Stimulated activated CD8-positive, alpha-beta memory T cell treated with anti-CD3 and anti-CD28 coated beads, Interleukin-4, amount 100 ng/mL, for 48 hours (primary cell): Measurements from ENCODE around the gene SPINDOC.
"Not testable (repeated sequence)": the region's sequence is repeated elsewhere in the genome, so short reads cannot be mapped to it uniquely, and the experiment has no call there.

Source experiments
- DNase-seq: peaks from one replicate; pipeline ENCODE4 v3.0.0-alpha.2; 2020

Gene SPINDOC

DNA sequence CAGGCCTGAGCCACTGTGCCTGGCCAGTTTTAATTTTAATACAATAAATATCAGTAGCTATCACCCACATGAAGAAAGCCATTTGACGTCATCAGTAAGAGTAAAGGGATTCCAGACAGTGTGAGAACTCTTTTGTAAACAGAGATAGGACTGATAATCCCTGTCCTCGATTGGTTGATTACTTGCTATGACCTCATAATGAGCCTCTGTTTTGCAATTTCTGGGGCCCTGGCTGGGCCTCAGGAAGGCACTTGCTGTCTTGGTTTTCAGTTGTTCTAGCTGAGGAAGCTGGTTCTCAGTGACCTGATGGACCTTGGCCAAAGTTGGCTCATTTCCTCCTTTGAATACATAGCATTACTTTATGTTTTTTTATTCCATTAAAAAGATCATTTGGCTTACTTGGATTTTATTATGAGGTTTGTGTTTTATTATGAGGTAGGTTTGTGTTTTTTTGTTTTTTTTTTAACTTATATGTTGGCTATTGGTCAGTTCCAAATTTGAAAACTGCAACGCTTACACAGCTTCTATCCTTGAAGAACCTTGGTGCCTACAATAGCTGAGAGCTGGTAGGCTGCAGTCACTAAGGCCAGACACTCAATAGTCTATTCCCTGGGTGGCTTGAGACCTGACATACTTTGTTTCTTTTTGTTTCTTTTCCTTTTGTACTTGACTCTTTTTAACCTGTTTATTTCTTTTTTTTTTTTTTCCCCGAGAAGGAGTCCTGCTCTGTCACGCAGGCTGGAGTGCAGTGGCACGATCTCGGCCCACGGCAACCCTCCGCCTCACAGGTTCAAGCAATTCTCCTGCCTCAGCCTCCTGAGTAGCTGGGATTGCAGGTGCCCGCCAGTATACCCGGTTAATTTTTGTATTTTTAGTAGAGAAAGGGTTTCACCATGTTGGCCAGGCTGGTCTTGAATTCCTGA is 45.6 kb downstream of the SPINDOC start:
- no peak for DNase-seq

DNA sequence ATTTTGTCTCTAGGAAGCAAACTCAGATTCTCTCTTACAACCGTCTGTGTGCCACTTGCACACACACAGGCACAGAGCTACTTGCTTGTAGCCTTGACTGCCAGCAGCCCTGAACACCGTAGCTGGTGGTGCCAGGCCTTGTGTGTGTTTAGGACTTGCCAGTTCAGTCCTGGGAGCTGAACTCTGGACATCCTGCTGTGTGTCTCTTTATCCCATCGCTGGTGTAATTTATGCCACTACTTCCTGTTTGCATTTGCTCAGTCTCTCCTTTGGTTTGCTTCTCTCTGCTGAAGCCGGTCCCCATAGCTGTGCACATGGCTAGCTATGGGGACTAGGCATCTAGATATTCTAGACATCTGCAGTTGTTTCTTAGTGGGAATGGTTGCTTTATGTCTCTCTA is 49.7 kb downstream of the SPINDOC start:
- DNase-seq = no peak

DNA sequence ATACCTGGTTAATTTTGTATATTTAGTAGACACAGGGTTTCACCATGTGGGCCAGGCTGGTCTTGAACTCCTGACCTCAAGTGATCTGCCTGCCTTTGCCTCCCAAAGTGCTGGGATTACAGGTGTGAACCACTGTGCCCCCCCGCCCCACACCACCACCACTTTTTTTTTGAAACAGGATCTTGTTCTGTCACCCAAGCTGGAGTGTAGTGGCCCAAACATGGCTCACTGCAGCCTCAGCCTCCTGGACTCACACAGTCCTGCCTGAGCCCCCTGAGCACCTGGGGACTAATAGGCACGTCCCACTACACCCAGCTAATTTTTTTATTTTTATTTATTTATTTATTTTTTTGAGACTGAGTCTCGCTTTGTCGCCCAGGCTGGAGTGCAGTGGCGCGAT is 50.4 kb downstream of the SPINDOC start:
- not testable (repeated sequence) for DNase-seq

DNA sequence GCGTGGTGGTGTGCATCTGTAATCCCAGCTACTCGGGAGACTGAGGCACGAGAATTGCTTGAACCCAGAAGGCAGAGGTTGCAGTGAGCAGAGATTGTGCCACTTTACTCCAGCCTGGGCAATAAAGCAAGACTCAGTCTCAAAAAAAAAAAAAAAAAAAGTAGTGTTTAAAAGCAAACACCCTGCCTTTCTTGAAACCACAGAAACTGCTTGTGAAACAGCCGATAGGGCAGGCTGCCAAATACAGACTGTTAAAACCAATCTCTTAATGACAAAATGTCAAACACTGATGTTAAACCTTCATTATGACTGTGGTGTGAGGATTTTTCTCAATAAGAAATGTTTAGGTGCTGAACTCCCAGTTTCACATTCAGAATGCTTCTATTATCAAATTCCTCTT is 53.0 kb downstream of the SPINDOC start:
- peak; percentile 83 for DNase-seq

DNA sequence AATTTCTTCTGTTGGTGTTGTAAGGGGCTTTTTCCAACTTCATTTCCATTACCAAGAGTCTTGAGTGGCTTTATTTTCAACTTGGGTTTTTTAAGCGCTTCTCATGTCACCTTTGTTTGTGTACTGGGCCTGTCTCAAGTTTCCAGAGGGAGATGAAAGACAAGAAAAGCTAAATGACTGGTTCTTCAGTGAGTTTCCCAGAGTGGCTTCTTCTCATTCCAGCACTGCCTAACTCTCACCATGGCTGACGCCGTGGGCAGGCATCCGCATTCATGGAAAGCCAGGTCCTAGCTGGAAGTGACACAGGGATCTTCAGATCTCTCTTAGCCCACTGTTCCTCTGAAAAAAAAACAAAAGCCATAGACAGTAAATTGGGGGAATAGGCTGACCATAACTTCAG is 54.3 kb downstream of the SPINDOC start:
- DNase-seq = no peak

DNA sequence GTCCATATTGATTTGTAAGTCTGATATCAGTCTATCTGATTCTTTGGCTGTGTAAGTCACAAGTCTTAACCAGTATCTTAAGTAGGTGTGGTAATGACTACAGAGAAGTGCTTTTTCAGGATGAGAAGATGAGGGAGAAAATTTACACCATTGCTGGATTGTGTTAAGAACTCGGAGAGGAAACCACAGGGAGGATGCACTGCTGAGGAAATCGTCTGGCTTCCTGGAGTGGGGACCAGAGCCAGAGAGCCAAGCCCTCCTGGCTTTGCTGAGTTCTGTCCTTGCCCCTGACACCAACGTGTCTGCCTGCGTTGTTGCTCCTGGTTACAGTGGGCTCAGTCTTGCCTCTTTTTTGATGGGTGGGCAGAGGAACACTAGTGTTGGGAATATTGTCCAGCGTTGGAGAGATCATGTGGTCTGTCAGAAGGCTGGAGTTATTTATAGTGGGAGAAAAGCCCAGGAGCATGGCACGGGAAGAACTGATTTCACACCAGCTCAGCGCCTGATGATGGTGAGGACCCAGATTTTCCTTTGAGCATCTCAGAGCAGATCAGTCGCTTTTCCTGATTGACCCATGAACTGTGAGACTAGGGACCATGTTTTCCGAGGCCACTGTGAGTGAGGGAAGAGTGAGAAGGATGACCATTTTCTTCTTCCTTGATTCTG is 55.3 kb downstream of the SPINDOC start:
- DNase-seq = no peak

DNA sequence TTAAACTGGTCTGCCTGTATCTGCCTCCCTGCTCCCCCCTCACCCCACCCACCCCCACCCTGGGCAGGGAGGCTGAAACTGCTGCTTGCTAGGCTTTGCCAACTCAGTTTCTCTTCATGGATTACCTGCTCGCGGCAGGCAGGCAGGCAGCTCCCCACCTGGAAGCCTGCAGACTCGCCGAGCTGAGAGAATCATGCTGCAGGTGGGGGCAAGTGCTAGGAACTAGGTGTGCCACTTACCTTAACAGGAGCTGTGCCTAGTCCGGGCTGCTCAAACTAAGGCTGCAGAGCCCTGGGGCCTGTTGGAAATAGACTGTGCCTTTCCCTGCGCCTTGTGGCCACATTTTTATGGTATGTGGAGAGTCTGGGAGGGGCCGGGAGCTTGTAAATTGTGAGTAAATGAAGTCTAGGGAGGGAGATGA is 55.9 kb downstream of the SPINDOC start:
- no peak for DNase-seq

DNA sequence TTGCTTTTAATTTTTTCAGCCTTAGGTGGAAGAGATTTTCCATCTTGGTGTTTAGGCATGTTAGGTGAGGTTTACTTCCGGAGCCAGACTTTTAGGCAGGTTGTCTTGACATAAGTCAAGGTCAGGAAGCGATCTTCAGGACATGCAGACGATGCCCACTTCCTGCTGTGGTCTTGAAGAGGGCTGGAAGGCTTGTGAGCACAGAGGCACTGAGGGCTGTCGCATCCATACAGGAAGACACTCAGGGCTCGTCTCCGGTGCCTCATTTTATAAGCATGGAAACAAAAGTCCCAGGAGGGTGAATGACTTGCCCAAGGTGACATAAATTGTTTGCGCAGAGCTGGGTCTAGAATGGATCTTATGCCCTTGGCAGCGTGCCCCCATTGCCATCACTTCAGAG is 56.4 kb downstream of the SPINDOC start:
- DNase-seq = peak; percentile 40

DNA sequence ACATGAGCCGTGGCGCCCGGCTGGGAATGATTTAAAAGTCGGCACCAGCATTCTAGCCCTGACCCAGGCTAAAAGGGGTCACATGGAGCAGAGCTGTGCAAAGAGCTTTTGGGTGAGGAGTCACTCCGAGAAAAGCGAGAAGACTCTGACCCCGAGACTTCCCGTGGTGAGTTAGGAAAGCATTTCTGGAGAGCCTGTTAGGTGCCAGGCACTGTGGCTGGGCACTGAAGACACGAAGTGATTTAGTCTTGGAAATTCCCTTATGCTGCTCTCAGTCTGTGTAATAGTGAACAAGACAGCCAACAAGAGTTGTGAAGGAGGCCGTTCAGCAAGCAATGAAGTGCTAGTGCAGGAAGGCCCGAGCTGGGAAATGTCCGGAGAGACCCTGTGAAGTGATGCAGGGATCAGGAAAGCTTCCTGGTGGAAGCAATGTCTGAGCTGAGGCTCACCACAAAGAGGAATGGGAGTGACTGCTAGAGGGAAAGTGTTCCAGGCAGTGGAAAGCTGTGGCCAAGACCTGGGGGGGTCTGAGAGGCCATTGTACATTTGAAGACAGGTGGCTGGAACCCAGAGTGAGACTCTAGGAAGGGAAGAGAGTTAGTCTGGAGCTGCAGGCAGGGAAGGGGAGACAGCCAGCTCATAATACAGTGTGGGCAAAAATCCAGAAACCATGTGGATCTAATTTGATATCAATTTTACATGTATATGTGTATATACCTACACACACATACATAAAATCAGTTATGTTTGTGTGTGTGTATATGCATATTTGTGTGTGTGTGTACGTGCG is 57.3 kb downstream of the SPINDOC start:
- no peak for DNase-seq

DNA sequence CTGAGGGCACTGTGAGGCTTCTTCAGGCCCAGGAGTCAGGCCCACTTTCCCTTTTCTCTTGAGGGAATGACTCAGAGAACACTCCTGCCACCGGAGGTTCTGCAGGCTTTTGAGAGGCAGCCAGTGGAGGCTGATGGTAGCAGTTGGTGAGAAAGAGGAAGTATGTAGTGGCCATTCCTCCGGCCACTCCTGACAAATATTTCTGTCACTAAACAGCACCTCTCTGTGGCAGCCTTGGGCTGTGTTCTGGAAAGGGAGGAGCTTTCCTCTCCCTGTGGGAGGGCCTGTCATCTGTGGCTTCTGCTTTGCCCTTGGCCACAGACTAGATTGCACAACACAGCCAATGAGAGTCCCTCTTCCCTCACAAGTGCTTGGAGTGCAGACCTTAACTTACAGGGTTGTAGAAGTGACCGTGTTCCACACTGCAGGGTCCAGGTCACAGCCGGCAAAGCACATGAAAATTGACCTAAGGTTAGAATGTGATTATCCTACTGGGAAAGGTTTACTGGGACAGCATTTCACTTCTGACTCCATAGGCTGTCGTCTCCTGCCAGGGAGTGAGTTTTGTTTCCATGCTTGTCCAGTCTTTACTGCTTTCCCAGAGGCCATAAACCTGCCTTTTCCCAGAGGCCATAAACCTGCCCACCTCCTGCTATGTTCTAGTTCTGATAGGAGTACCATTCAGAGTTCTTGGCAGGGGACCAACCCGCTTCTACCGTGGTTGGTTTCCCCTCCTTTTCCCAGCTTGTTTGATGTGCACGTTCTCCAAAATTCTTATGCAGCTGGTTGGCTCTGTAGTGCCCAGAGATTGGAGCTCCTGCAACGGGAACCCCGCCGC is 58.9 kb downstream of the SPINDOC start:
- DNase-seq = peak; percentile 53

DNA sequence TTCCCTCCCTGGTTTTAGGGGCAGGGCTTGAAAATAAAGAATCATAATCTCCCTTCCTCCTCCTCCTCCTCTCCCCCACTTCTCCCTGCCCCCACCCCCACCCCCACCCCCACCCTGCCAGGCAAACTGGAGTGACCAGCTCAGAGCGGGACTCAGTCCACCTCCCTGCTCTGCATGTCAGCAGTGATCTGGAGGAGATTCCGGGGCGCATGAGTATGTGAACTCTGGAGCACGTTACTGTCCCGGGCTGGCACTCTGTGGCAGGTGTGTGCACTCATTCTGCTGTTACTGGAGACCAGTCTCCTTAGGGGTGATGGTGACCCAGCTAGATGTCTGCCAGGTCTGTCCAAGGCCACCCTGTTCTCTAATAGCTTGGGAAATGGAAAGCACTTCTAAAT is 59.5 kb downstream of the SPINDOC start:
- no peak for DNase-seq

DNA sequence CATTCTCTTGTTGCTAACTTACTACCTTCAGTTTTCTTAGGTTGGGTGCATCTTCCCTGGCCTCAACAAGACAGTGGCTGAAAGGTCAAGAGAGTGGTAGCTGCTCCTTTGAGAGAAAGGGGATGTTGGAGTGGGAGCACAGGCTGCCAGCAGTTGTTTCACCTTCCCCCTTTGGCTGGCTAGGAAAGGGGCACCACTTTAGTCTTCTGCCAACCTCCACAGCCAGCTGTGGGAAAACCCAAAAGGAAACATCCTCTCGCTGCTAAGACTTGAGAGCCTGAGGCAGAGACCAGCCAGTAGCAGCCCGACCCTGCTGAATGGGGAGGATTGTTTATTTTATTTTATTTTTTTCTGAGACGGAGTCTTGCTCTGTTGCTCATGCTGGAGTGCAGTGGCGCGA is 60.1 kb downstream of the SPINDOC start:
- no peak for DNase-seq

DNA sequence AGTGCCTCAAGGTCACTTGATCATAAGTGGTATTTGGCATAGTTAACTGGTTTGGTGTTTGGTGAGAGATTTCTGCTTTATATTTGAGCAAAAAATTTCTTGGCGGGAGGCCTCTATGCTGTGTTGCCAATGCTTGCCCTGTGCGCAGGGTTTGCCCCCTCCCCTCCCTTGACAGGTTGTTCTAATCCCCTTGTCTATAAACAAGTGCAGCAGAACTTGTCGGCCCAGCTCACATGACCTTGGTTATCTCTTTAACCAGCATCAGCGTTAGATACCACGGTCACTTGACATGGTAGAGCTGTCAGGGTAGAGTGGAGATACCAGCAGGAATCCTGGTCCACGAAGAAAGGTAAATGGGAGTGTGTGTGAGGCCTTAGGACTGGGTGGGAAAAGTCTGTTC is 61.3 kb downstream of the SPINDOC start:
- DNase-seq = no peak

DNA sequence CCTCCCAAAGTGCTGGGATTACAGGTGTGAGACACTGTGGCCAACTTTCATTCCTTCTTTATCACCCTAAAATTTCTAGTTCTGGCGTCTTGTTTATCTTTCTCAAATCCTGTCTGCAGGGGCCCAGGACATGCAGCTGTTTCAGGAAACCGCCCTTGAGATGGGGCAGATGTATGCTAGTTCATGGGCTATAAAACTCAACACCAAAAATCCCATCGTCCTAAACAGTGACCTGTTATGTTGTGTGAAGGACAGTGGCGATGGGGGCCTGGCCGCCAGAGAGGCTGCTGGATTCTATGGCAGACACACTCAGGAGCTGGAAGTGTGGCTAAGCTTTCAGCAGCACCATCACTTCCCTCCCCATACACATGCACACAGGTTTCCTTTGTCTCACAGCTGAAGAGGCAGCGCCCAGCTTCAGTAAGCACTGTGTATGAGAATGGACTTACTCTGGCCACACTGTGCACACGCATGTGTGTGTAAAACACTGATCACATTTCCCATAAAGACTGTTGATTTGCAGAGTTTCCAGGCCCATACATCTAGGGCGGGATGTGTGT is 62.3 kb downstream of the SPINDOC start:
- DNase-seq = no peak

DNA sequence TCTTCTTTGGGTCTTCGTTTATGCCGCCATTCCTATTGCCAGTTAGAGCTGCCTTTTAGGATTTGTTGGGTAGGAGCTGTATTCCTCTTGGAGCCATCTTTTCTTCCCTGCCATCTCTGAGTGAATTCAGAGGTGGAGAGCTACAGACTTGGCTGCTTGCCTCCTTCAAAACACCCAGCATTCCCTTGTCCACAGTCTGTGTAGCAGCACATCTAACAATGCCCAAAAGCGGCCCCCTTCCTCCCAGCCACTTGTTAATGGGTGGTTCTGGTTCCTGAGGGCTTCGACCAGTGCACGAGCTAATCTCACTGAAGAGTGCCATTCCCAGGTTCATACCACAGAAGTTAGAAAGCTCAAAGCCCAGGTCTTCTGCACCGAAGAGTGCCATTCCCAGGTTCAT is 63.4 kb downstream of the SPINDOC start:
- no peak for DNase-seq
